ENCODE measurements around the gene MAP9. TPM values are rescaled to one million over a fixed set of nuclear protein-coding genes. Genes with fewer than 3 reads are reported as not detected.

MAP9 gene
- total and polyA plus RNA-seq, 2 donors from 2014 or later = 6.2 to 20.1 TPM

DNA sequence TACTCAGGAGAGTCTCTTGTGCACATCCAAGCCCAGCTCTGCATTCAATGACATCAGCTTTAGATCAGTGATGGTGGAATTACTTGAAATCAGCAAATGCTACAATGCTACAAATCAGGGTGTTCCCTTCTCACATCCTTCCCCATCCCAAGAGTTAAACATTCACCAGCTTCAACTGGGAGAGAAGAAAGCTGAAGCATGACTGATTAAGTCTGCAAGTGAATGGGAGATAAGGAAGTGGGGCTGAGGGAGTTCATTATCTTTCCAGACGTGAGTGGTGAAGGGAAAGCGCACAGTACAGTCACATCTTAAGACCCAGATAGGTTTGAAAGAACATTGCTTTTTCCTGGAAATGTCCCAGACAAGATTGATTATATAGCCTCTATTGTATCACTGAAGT is 26.2 kb upstream of the MAP9 start:
- Histone ChIP-seq H3K27me3 (ENCODE audit: control insufficient read depth, insufficient read depth, low read length) (no peaks in the 10 kb centered on the region), H3K27ac (ENCODE audit: low read depth in 2 of 2, low read length in 2 of 2) (no peak overlapping the region), H3K4me1 (ENCODE audit: control insufficient read depth in 2 of 3, insufficient read depth in 2 of 3, low read depth in 1 of 3, low read length in 3 of 3) (no peaks in the 10 kb centered on the region), H3K9me3 (ENCODE audit: control insufficient read depth in 2 of 3, insufficient read depth in 1 of 3, low read length in 3 of 3) (no peaks in the 10 kb centered on the region), H3K4me3 (ENCODE audit: low read length in 3 of 3) (no peak overlapping the region), H3K36me3 (ENCODE audit: control insufficient read depth in 2 of 3, insufficient read depth in 3 of 3, low read length in 3 of 3) (no peaks in the 10 kb centered on the region), H3K9ac (ENCODE audit: low read length in 3 of 3) (no peak overlapping the region)
- DNase-seq = peak in 2 of 5 donors; percentile 69 to 83
- no peak for FAIRE-seq
- TF ChIP-seq, protein P1, sequence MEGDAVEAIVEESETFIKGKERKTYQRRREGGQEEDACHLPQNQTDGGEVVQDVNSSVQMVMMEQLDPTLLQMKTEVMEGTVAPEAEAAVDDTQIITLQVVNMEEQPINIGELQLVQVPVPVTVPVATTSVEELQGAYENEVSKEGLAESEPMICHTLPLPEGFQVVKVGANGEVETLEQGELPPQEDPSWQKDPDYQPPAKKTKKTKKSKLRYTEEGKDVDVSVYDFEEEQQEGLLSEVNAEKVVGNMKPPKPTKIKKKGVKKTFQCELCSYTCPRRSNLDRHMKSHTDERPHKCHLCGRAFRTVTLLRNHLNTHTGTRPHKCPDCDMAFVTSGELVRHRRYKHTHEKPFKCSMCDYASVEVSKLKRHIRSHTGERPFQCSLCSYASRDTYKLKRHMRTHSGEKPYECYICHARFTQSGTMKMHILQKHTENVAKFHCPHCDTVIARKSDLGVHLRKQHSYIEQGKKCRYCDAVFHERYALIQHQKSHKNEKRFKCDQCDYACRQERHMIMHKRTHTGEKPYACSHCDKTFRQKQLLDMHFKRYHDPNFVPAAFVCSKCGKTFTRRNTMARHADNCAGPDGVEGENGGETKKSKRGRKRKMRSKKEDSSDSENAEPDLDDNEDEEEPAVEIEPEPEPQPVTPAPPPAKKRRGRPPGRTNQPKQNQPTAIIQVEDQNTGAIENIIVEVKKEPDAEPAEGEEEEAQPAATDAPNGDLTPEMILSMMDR (IDR thresholded peaks at IDR 0.05; ENCODE audit: borderline replicate concordance, extremely low read depth, insufficient read depth) = no peak
- intact Hi-C loops (cut with DNase I) = no loop called here

DNA sequence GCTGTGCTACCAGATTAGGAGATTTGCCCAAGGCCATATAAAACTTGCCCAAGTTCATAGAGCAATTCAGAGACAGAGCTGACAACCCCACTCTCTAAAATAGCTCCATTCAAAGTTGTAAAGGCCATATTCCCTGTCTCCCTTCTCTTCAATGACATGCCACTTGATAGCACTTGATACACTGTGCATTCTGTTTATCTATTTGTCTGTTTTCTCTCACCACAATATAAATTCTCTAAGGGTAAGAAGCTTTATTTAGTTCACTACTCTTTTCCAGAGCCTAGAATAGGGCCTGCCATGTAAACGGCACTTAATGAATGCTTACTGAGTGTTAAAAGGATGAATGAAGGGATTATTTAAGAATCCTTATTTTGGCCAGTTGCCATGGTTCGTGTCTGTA is 24.1 kb upstream of the MAP9 start:
- DNase-seq (no peak), FAIRE-seq (no peak)
- no peaks in the 10 kb centered on the region for H3K36me3 ChIP-seq (ENCODE audit: control insufficient read depth in 2 of 3, insufficient read depth in 3 of 3, low read length in 3 of 3)
- H3K9ac ChIP-seq (ENCODE audit: low read length in 3 of 3) = no peak overlapping the region
- H3K27ac ChIP-seq (ENCODE audit: low read depth in 2 of 2, low read length in 2 of 2) = no peak overlapping the region
- no peak overlapping the region for H3K4me3 ChIP-seq (ENCODE audit: low read length in 3 of 3)
- no peaks in the 10 kb centered on the region for H3K4me1 ChIP-seq (ENCODE audit: control insufficient read depth in 2 of 3, insufficient read depth in 2 of 3, low read depth in 1 of 3, low read length in 3 of 3)
- TF ChIP-seq, protein P1 (IDR thresholded peaks at IDR 0.05; ENCODE audit: borderline replicate concordance, extremely low read depth, insufficient read depth) = no peak
- intact Hi-C loops (cut with DNase I) = no loop called here
- H3K27me3 ChIP-seq (ENCODE audit: control insufficient read depth, insufficient read depth, low read length) = no peaks in the 10 kb centered on the region
- no peaks in the 10 kb centered on the region for H3K9me3 ChIP-seq (ENCODE audit: control insufficient read depth in 2 of 3, insufficient read depth in 1 of 3, low read length in 3 of 3)

DNA sequence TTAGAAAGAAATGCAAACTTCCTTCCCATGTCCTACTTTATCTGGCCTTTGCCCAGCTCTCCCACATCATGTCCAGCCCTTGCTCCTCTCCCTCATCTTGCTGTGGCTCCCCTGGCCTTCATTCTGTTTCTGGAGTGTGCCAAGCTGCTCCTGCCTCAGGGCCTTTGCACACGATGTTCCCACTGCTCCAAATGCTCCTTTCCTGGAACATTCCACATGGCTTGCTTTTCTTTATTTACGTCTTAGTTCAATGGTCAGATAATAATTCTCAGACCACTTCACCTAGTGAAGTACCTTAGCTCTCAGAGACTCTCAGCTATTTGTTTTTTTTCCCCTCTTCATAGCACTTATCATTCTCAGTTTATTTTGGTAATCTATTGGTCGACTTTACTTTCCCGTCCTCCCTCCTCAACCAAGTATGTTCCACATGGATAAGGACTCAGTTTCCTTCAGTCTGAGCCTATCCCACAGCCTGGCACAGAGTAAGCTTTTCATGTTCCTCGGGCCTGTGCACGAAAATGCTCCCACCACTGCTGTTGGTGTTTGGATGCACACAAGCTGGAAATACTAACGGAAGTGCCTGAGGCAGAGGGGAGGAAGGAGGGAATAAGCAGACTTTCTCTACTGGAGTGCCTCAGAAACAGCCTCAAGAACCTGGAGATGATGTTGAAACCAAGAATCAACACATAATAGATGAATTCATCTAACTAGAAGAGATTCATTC is 23.4 kb upstream of the MAP9 start:
- TF ChIP-seq, protein P1 (IDR thresholded peaks at IDR 0.05; ENCODE audit: borderline replicate concordance, extremely low read depth, insufficient read depth) = no peak
- DNase-seq (no peak), FAIRE-seq (no peak)
- H3K9me3 ChIP-seq (ENCODE audit: control insufficient read depth in 2 of 3, insufficient read depth in 1 of 3, low read length in 3 of 3) = no peaks in the 10 kb centered on the region
- H3K36me3 ChIP-seq (ENCODE audit: control insufficient read depth in 2 of 3, insufficient read depth in 3 of 3, low read length in 3 of 3) = no peaks in the 10 kb centered on the region
- H3K4me1 ChIP-seq (ENCODE audit: control insufficient read depth in 2 of 3, insufficient read depth in 2 of 3, low read depth in 1 of 3, low read length in 3 of 3) = no peaks in the 10 kb centered on the region
- H3K27me3 ChIP-seq (ENCODE audit: control insufficient read depth, insufficient read depth, low read length) = no peaks in the 10 kb centered on the region
- H3K9ac ChIP-seq (ENCODE audit: low read length in 3 of 3) = no peak overlapping the region
- intact Hi-C loops (cut with DNase I) = no loop called here
- H3K27ac ChIP-seq (ENCODE audit: low read depth in 2 of 2, low read length in 2 of 2) = no peak overlapping the region
- no peak overlapping the region for H3K4me3 ChIP-seq (ENCODE audit: low read length in 3 of 3)

Data from kidney (tissue), 14 donors.